CD4-positive, alpha-beta T cell (primary cell): ENCODE results near the gene RAPGEF5. TPM values are rescaled to one million over a fixed set of nuclear protein-coding genes. Genes with fewer than 3 reads are reported as not detected.

Experiments
- ATAC-seq: fragments of 200-7000 bp; cut with Tn5 transposase; one replicate; pipeline ENCODE4 v1.10.0; 2022; ENCODE audit warnings: mild to moderate bottlenecking; ENCODE audit not compliant: poor library complexity
- CTCF ChIA-PET: fragments of 350-600 bp; sonication (Branson Sonifier 250); formaldehyde crosslinking; loops from one replicate; lab custom pipeline; 2021; ENCODE audit warnings: antibody characterized with exemption, inconsistent platforms; lab: Charles Lee
- POLR2A ChIA-PET: fragments of 350-600 bp; sonication (Branson Sonifier 250); formaldehyde crosslinking; loops from one replicate; lab custom pipeline; 2021; ENCODE audit warnings: antibody characterized with exemption, inconsistent platforms; lab: Charles Lee
- DNase-seq, 14 experiments: peaks; one replicate each; pipeline ENCODE4 v3.0.0-alpha.2; 2013 to 2020; ENCODE audit warnings: mixed read lengths in 2 of 14
- H3K27ac ChIP-seq, 2 donors: one replicate each; pipeline versions ENCODE4 v1.5.1 to v1.7.0; 2013; ENCODE audit warnings: low read length in 2 of 2, low read depth in 1 of 2, mild to moderate bottlenecking in 1 of 2
- H3K27me3 ChIP-seq, 2 experiments: 1 replicate in 1 of 2; 2 replicates in 1 of 2; pipeline versions ENCODE4 v1.6.1 to v1.7.0; 2013; ENCODE audit warnings: low read length in 2 of 2, control low read depth in 1 of 2, mild to moderate bottlenecking in 1 of 2, moderate library complexity in 1 of 2; ENCODE audit not compliant: insufficient read depth in 2 of 2, control insufficient read depth in 1 of 2
- H3K36me3 ChIP-seq: one replicate; pipeline ENCODE4 v1.6.1; 2013; ENCODE audit warnings: low read length, control low read depth; ENCODE audit not compliant: insufficient read depth
- H3K4me1 ChIP-seq: one replicate; pipeline ENCODE4 v1.6.1; 2013; ENCODE audit warnings: low read length, control low read depth; ENCODE audit not compliant: insufficient read depth
- H3K4me3 ChIP-seq: one replicate; pipeline ENCODE4 v1.5.1; 2013; ENCODE audit warnings: mild to moderate bottlenecking, low read length, moderate library complexity
- H3K9me3 ChIP-seq, 2 experiments: 1 replicate in 1 of 2; 2 replicates in 1 of 2; pipeline versions ENCODE4 v1.6.1 to v1.7.0; 2013; ENCODE audit warnings: low read length in 2 of 2, mild to moderate bottlenecking in 2 of 2, control low read depth in 1 of 2, moderate library complexity in 1 of 2; ENCODE audit not compliant: control insufficient read depth in 1 of 2, insufficient read depth in 1 of 2
- H3K27ac Mint-ChIP-seq: one replicate; pipeline ENCODE4 v1.8.0; 2020; ENCODE audit warnings: mixed read lengths
- H3K27me3 Mint-ChIP-seq: one replicate; pipeline ENCODE4 v1.8.0; 2021; ENCODE audit warnings: mixed read lengths
- H3K36me3 Mint-ChIP-seq: one replicate; pipeline ENCODE4 v1.8.0; 2021; ENCODE audit warnings: low read depth, mixed read lengths
- H3K4me1 Mint-ChIP-seq: one replicate; pipeline ENCODE4 v1.8.0; 2021; ENCODE audit warnings: low read depth, mixed read lengths
- H3K4me3 Mint-ChIP-seq: one replicate; pipeline ENCODE4 v1.8.0; 2020; ENCODE audit warnings: mild to moderate bottlenecking, mixed read lengths
- H3K9me3 Mint-ChIP-seq: one replicate; pipeline ENCODE4 v1.8.0; 2020; ENCODE audit warnings: mixed read lengths
- CTCF ChIP-seq: fragments of 200-600 bp; IDR thresholded peaks from one replicate; pipeline ENCODE4 v1.8.0; 2022; ENCODE audit warnings: antibody characterized with exemption, mild to moderate bottlenecking
- intact Hi-C, 2 experiments: fragments of 100-400 bp; cut with DNase I in 1 of 2; cut with micrococcal nuclease in 1 of 2; formaldehyde crosslinking; loops; one replicate each; pipeline versions ENCODE4 v1.15.1 to v1.9.0; 2023 to 2025; cut with DNase I, micrococcal nuclease
- total RNA-seq, 174 experiments: library from RNA in 2 of 174; stranded (reverse) in 2 of 174; gene quantifications; one replicate each; pipeline ENCODE4 v1.2.3 and lab custom pipeline; 2021 to 2026

RAPGEF5 gene
- total RNA-seq, 2 experiments from 2014 or later, result 0.17 TPM; not detected in 1

GRCh38 chr7:22120391-22121053 is 236.4 kb downstream of the RAPGEF5 start:
- intact Hi-C loops, result no loop called here
- Mint-ChIP-seq H3K27me3 (no peaks in the 10 kb centered on the region), H3K27ac (no peak overlapping the region), H3K36me3 (no peaks in the 10 kb centered on the region), H3K9me3 (no peaks in the 10 kb centered on the region), H3K4me1 (peaks cover 9% of the 10 kb centered on the region), H3K4me3 (no peak overlapping the region)
- no peak for DNase-seq
- Histone ChIP-seq H3K36me3 (no peaks in the 10 kb centered on the region), H3K27me3 (peaks cover 0 to 2% of the 10 kb centered on the region in 2 experiments), H3K27ac (no peak overlapping the region), H3K4me3 (no peak overlapping the region), H3K9me3 (no peaks in the 10 kb centered on the region), H3K4me1 (peaks cover 5% of the 10 kb centered on the region)
- TF ChIP-seq CTCF, result no peak
- POLR2A ChIA-PET, result no interaction called here
- no peak for ATAC-seq
- CTCF ChIA-PET, result no interaction called here

GRCh38 chr7:22117222-22117621 is 239.7 kb downstream of the RAPGEF5 start:
- intact Hi-C loops, result no loop called here
- Mint-ChIP-seq H3K9me3 (no peaks in the 10 kb centered on the region), H3K36me3 (no peaks in the 10 kb centered on the region), H3K27ac (no peak overlapping the region), H3K27me3 (no peaks in the 10 kb centered on the region), H3K4me3 (no peak overlapping the region), H3K4me1 (peaks cover 7% of the 10 kb centered on the region)
- DNase-seq, result no peak
- Histone ChIP-seq H3K4me1 (peaks cover 3% of the 10 kb centered on the region), H3K9me3 (no peaks in the 10 kb centered on the region), H3K4me3 (no peak overlapping the region), H3K36me3 (no peaks in the 10 kb centered on the region), H3K27ac (no peak overlapping the region), H3K27me3 (peaks cover 0 to 2% of the 10 kb centered on the region in 2 experiments)
- ATAC-seq, result no peak
- TF ChIP-seq CTCF, result no peak
- POLR2A ChIA-PET, result no interaction called here
- CTCF ChIA-PET, result no interaction called here

GRCh38 chr7:22116451-22117030 is 240.4 kb downstream of the RAPGEF5 start:
- H3K27me3 Mint-ChIP-seq, result no peaks in the 10 kb centered on the region
- Histone ChIP-seq H3K4me1 (no peaks in the 10 kb centered on the region), H3K4me3 (no peak overlapping the region), H3K36me3 (no peaks in the 10 kb centered on the region), H3K27me3 (peaks cover 0 to 2% of the 10 kb centered on the region in 2 experiments), H3K27ac (no peak overlapping the region), H3K9me3 (no peaks in the 10 kb centered on the region)
- ChIA-PET POLR2A (no interaction called here), CTCF (no interaction called here)
- H3K36me3 Mint-ChIP-seq, result no peaks in the 10 kb centered on the region
- H3K4me1 Mint-ChIP-seq, result peaks cover under 1% of the 10 kb centered on the region
- DNase-seq, result no peak
- TF ChIP-seq CTCF, result no peak
- H3K9me3 Mint-ChIP-seq, result no peaks in the 10 kb centered on the region
- ATAC-seq, result no peak
- H3K4me3 Mint-ChIP-seq, result no peak overlapping the region
- intact Hi-C loops, result no loop called here
- H3K27ac Mint-ChIP-seq, result no peak overlapping the region
